Stimulated activated CD4-positive, alpha-beta T cell treated with anti-CD3 and anti-CD28 coated beads, Interleukin-2, amount 100 ng/mL, for 4 hours (primary cell): ENCODE measurements around the gene DPYD.

Source experiments
- DNase-seq: peaks from one replicate; pipeline ENCODE4 v3.0.0-alpha.2; 2020; ENCODE audit warnings: low read depth

The DPYD gene

GRCh38 chr1:97433094-97433823 lies 487.6 kb downstream of the DPYD start:
- no peak for DNase-seq

- no peak for DNase-seq
Measured at GRCh38 chr1:97427371-97427770, 493.5 kb downstream of the DPYD start.

GRCh38 chr1:97424209-97424608 lies 496.6 kb downstream of the DPYD start:
- DNase-seq: no peak

GRCh38 chr1:97423403-97423802 lies 497.4 kb downstream of the DPYD start:
- DNase-seq: no peak

- no peak for DNase-seq
Measured at GRCh38 chr1:97417661-97418060, 503.2 kb downstream of the DPYD start.

- no peak for DNase-seq
Measured at GRCh38 chr1:97414682-97415312, 506.0 kb downstream of the DPYD start.

- no peak for DNase-seq
Measured at GRCh38 chr1:97412737-97413136, 508.1 kb downstream of the DPYD start.

- DNase-seq: no peak
Measured at GRCh38 chr1:97412166-97412565, 508.7 kb downstream of the DPYD start.

- no peak for DNase-seq
Measured at GRCh38 chr1:97396463-97396862, 524.4 kb downstream of the DPYD start.

GRCh38 chr1:97392701-97393100 lies 528.1 kb downstream of the DPYD start:
- DNase-seq: no peak

- DNase-seq: no peak
Measured at GRCh38 chr1:97385536-97386277, 535.1 kb downstream of the DPYD start.

GRCh38 chr1:97384294-97384968 lies 536.4 kb downstream of the DPYD start:
- DNase-seq: no peak

- DNase-seq: no peak
Measured at GRCh38 chr1:97383797-97384196, 537.0 kb downstream of the DPYD start.

GRCh38 chr1:97382206-97382605 lies 538.6 kb downstream of the DPYD start:
- no peak for DNase-seq

- DNase-seq: no peak
Measured at GRCh38 chr1:97379387-97380075, 541.3 kb downstream of the DPYD start.

GRCh38 chr1:97378596-97378995 lies 542.2 kb downstream of the DPYD start:
- no peak for DNase-seq

GRCh38 chr1:97377432-97378034 lies 543.3 kb downstream of the DPYD start:
- no peak for DNase-seq

GRCh38 chr1:97373000-97373399 lies 547.8 kb downstream of the DPYD start:
- no peak for DNase-seq

GRCh38 chr1:97372531-97372930 lies 548.3 kb downstream of the DPYD start:
- no peak for DNase-seq

- DNase-seq: no peak
Measured at GRCh38 chr1:97368296-97368695, 552.5 kb downstream of the DPYD start.

GRCh38 chr1:97366984-97367383 lies 553.9 kb downstream of the DPYD start:
- DNase-seq: no peak

GRCh38 chr1:97365026-97365425 lies 555.8 kb downstream of the DPYD start:
- no peak for DNase-seq
